Uterus (tissue), 2 donors: Measurements from ENCODE around the gene FBXO3.

Experiments
- POLR2A ChIP-seq, 2 donors: fragments of 450-650 bp; IDR thresholded peaks; one replicate each; pipeline ENCODE4 v1.6.1; 2016; ENCODE audit warnings: antibody characterized with exemption in 2 of 2, mild to moderate bottlenecking in 1 of 2, moderate library complexity in 1 of 2
- TF ChIP-seq, protein P1 (sequence below), 4 experiments: fragments of 200-600 bp in 2 of 4; fragments of 450-650 bp in 2 of 4; sonication (generic) in 2 of 4; IDR thresholded peaks; one replicate each; pipeline ENCODE4 v1.5.1; 2016 to 2019; ENCODE audit warnings: antibody characterized with exemption in 4 of 4, mild to moderate bottlenecking in 2 of 4, moderate library complexity in 1 of 4

DNA sequence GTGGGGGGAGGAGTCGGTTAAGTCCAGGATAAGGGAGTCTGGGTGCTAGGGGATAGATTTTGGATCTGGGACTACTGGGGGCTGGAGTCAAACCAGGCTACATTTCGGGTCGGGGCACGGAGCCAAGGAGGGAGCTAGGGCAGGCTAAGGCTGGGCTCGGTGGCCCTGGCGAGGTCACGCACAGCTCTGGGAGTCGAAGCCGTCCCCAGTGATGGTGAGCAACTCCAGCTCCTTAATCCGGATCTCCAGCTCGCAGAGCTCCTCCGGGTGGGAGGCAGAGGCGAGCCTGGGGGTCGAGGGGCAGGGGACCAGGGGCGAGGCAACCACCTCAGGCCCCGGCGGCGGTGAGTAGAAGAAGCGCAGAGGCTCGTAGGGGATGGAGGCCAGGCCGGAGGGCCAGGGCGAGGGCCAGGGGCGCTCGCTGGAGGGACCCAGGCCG lies 74.2 kb downstream of the FBXO3 start:
- TF ChIP-seq, protein P1, sequence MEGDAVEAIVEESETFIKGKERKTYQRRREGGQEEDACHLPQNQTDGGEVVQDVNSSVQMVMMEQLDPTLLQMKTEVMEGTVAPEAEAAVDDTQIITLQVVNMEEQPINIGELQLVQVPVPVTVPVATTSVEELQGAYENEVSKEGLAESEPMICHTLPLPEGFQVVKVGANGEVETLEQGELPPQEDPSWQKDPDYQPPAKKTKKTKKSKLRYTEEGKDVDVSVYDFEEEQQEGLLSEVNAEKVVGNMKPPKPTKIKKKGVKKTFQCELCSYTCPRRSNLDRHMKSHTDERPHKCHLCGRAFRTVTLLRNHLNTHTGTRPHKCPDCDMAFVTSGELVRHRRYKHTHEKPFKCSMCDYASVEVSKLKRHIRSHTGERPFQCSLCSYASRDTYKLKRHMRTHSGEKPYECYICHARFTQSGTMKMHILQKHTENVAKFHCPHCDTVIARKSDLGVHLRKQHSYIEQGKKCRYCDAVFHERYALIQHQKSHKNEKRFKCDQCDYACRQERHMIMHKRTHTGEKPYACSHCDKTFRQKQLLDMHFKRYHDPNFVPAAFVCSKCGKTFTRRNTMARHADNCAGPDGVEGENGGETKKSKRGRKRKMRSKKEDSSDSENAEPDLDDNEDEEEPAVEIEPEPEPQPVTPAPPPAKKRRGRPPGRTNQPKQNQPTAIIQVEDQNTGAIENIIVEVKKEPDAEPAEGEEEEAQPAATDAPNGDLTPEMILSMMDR (IDR thresholded peaks at IDR 0.05), result no peak
- no peak for TF ChIP-seq POLR2A (IDR thresholded peaks at IDR 0.05)
